Measurements from ENCODE around the gene FRMD6. TPM values are rescaled to one million over a fixed set of nuclear protein-coding genes. Genes with fewer than 3 reads are reported as not detected.

Gene FRMD6
- polyA plus RNA-seq, result 2.4 and 5.7 TPM in 2 replicates
- polyA minus RNA-seq, result 2.2 and 2.4 TPM in 2 replicates

DNA sequence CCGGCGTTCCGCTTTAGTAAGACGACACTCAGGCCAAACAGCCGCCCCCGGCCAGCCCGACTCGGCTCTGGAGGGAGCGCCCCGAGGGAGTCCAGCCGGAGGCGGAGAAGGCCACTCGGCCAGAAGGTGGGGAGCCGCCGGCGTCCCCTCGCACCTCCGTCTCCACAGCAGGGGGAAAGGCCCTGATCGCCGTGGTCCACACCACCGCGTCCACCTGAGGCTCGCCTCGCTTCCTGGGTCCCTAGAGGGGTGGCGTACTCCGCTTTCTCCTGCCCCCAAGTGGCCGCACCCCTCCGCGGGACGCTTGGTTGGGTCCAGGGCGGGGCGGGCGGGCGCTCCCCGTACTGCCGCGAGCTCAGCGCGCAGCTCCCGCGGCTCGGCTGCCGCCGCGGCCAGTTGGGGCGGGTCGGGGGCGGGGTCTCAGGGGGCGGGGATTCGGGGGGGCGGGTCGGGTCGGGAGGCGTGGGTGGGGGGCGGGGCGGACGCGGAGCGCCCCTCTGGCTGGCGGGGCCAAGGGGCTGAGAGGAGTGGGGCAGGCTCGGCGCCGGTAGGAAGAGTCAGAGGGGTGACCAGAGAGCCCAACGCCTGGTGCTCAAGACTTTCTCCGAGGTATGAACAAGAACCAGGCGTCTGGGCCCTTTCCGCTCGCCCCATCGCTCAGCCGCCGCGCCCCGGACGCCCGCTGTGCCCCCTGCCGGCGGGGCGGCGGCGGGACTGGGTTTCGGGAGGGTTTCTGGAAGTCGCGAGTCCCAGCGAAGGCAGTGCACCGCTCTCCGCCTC lies at the start of gene FRMD6:
TSS of gene FRMD6 (plus strand) at position 523 of the 780 bp plus-strand sequence. CDS start 37,927 bp downstream, outside the sequence.
- H3K27me3 ChIP-seq (ENCODE audit: insufficient read depth, low read depth, low read length), result peaks cover 22% of the 10 kb centered on the region
- peak; percentile 14 for TF ChIP-seq TAF1 (IDR thresholded peaks at IDR 0.05; ENCODE audit: low read depth)
- TF ChIP-seq, protein P1, sequence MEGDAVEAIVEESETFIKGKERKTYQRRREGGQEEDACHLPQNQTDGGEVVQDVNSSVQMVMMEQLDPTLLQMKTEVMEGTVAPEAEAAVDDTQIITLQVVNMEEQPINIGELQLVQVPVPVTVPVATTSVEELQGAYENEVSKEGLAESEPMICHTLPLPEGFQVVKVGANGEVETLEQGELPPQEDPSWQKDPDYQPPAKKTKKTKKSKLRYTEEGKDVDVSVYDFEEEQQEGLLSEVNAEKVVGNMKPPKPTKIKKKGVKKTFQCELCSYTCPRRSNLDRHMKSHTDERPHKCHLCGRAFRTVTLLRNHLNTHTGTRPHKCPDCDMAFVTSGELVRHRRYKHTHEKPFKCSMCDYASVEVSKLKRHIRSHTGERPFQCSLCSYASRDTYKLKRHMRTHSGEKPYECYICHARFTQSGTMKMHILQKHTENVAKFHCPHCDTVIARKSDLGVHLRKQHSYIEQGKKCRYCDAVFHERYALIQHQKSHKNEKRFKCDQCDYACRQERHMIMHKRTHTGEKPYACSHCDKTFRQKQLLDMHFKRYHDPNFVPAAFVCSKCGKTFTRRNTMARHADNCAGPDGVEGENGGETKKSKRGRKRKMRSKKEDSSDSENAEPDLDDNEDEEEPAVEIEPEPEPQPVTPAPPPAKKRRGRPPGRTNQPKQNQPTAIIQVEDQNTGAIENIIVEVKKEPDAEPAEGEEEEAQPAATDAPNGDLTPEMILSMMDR (IDR thresholded peaks at IDR 0.05; ENCODE audit: poor library complexity, severe bottlenecking), result peak; percentile 76
- TF ChIP-seq EP300 (conservative IDR thresholded peaks at IDR 0.05; ENCODE audit: poor library complexity, severe bottlenecking), result no peak
- no peak for TF ChIP-seq EZH2 (IDR thresholded peaks at IDR 0.05; ENCODE audit: borderline replicate concordance, insufficient read depth, low read length, poor library complexity, severe bottlenecking)
- TF ChIP-seq MXI1 (conservative IDR thresholded peaks at IDR 0.05; ENCODE audit: poor library complexity, severe bottlenecking), result peak; percentile 4
- no peak for TF ChIP-seq SMC3 (conservative IDR thresholded peaks at IDR 0.05; ENCODE audit: poor library complexity)
- TF ChIP-seq, protein P2, sequence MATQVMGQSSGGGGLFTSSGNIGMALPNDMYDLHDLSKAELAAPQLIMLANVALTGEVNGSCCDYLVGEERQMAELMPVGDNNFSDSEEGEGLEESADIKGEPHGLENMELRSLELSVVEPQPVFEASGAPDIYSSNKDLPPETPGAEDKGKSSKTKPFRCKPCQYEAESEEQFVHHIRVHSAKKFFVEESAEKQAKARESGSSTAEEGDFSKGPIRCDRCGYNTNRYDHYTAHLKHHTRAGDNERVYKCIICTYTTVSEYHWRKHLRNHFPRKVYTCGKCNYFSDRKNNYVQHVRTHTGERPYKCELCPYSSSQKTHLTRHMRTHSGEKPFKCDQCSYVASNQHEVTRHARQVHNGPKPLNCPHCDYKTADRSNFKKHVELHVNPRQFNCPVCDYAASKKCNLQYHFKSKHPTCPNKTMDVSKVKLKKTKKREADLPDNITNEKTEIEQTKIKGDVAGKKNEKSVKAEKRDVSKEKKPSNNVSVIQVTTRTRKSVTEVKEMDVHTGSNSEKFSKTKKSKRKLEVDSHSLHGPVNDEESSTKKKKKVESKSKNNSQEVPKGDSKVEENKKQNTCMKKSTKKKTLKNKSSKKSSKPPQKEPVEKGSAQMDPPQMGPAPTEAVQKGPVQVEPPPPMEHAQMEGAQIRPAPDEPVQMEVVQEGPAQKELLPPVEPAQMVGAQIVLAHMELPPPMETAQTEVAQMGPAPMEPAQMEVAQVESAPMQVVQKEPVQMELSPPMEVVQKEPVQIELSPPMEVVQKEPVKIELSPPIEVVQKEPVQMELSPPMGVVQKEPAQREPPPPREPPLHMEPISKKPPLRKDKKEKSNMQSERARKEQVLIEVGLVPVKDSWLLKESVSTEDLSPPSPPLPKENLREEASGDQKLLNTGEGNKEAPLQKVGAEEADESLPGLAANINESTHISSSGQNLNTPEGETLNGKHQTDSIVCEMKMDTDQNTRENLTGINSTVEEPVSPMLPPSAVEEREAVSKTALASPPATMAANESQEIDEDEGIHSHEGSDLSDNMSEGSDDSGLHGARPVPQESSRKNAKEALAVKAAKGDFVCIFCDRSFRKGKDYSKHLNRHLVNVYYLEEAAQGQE (IDR thresholded peaks at IDR 0.05; ENCODE audit: borderline replicate concordance), result peak; percentile 30
- TF ChIP-seq POLR2AphosphoS5 (IDR thresholded peaks at IDR 0.05), result peak; percentile 9
- TF ChIP-seq RAD21 (conservative IDR thresholded peaks at IDR 0.05), result no peak
- peak within 1 kb of the TSS; percentile 94 for H3K4me2 ChIP-seq (ENCODE audit: low read length)
- H2AFZ ChIP-seq (ENCODE audit: low read depth, low read length), result peak within 1 kb of the TSS; percentile 53
- H3K79me2 ChIP-seq (replicated peaks; ENCODE audit: insufficient read depth, low read length), result no peaks in the 10 kb centered on the region
- H3K4me3 ChIP-seq (ENCODE audit: low read length), result peak within 1 kb of the TSS; percentile 94
- H4K20me1 ChIP-seq (ENCODE audit: insufficient read depth), result no peaks in the 10 kb centered on the region
- no peaks in the 10 kb centered on the region for H3K9me3 ChIP-seq (ENCODE audit: low read length)
- peak within 1 kb of the TSS; percentile 65 for H3K9ac ChIP-seq (ENCODE audit: low read length)
- H3F3A ChIP-seq (ENCODE audit: insufficient read depth, low read length, poor library complexity, severe bottlenecking), result no peaks in the 10 kb centered on the region
- no peak within 1 kb of the TSS for H3K27ac ChIP-seq (ENCODE audit: low read length)
- H3K9me2 ChIP-seq (ENCODE audit: insufficient read depth, low read length), result no peaks in the 10 kb centered on the region
- H3K36me3 ChIP-seq (ENCODE audit: insufficient read depth, low read length), result no peaks in the 10 kb centered on the region

DNA sequence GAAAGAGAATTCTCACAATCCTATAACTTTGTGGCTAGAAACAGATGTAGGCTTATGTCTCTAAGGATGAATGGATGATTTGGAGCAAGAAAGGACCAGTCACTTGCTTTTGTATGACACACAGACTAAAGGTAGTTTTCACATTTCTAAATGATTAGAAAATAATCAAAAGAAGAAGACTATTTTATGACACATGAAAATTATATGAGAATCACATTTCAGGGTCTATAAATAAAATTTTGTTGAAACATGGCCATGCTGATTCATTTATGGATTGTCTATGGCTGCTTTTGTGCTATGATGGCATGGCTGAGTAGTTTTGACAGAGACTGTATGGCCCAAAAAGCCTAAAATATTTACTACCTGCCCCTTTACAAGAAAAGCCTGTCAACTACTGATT lies 49.4 kb upstream of the FRMD6 start:
- Histone ChIP-seq H3K9me3 (ENCODE audit: low read length) (no peaks in the 10 kb centered on the region), H3K27ac (ENCODE audit: low read length) (no peak overlapping the region), H3K4me2 (ENCODE audit: low read length) (no peak overlapping the region), H3K27me3 (ENCODE audit: insufficient read depth, low read depth, low read length) (no peaks in the 10 kb centered on the region), H3K4me3 (ENCODE audit: low read length) (no peak overlapping the region), H4K20me1 (ENCODE audit: insufficient read depth) (no peaks in the 10 kb centered on the region), H2AFZ (ENCODE audit: low read depth, low read length) (no peak overlapping the region), H3K9ac (ENCODE audit: low read length) (no peak overlapping the region), H3K79me2 (replicated peaks; ENCODE audit: insufficient read depth, low read length) (no peaks in the 10 kb centered on the region), H3K36me3 (ENCODE audit: insufficient read depth, low read length) (no peaks in the 10 kb centered on the region), H3F3A (ENCODE audit: insufficient read depth, low read length, poor library complexity, severe bottlenecking) (no peaks in the 10 kb centered on the region), H3K9me2 (ENCODE audit: insufficient read depth, low read length) (no peaks in the 10 kb centered on the region)
- no peak for TF ChIP-seq MXI1 (conservative IDR thresholded peaks at IDR 0.05; ENCODE audit: poor library complexity, severe bottlenecking)
- no peak for TF ChIP-seq EP300 (conservative IDR thresholded peaks at IDR 0.05; ENCODE audit: poor library complexity, severe bottlenecking)
- TF ChIP-seq RAD21 (conservative IDR thresholded peaks at IDR 0.05), result no peak
- no peak for TF ChIP-seq SMC3 (conservative IDR thresholded peaks at IDR 0.05; ENCODE audit: poor library complexity)
- TF ChIP-seq, protein P2 (IDR thresholded peaks at IDR 0.05; ENCODE audit: borderline replicate concordance), result no peak
- no peak for TF ChIP-seq EZH2 (IDR thresholded peaks at IDR 0.05; ENCODE audit: borderline replicate concordance, insufficient read depth, low read length, poor library complexity, severe bottlenecking)
- TF ChIP-seq POLR2AphosphoS5 (IDR thresholded peaks at IDR 0.05), result no peak
